CD4-positive, alpha-beta T cell treated with Interleukin-6 at 100 ng/mL for 8 hours (primary cell): ENCODE results near the gene PTPRG.

Source experiments
- DNase-seq: peaks from one replicate; pipeline ENCODE4 v3.0.0-alpha.2; 2020; ENCODE audit warnings: mixed read lengths, low spot score

Gene PTPRG

DNA sequence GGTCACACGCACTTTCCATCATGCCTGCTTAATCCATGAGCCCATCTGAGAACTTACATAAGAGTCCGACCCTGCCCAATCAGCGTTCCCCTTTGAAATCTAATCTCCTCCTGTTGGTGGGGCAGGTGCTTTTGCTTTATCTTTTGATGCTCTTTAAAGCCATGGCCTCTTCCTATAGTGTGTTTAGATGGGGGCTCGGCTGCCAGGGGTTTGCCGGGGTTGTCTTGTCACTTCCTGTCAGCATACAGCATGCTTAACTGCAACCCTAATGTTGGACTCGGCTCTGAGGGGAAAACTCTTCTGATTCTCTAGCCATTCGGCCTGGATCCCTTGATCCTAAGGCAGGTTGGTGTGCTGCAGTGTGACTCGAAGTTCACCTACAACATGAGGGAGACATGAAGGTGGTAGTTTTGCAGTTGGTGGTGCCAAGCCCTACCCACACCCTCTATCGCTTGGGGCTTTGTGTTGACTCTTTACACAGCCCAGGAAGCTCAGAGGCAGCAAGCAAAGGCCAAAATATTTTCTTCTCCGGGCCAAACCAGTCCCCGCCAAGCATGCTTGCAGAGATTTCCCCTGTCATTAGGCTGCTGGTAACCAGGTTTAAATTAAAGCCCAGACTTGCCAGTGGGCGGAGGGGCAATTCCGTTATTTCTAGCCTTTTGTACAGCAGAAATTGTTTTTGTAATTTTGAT is 593.2 kb downstream of the PTPRG start:
- no peak for DNase-seq

- DNase-seq = no peak
Measured at GRCh38 chr3:62159056-62159708, 597.8 kb downstream of the PTPRG start.

DNA sequence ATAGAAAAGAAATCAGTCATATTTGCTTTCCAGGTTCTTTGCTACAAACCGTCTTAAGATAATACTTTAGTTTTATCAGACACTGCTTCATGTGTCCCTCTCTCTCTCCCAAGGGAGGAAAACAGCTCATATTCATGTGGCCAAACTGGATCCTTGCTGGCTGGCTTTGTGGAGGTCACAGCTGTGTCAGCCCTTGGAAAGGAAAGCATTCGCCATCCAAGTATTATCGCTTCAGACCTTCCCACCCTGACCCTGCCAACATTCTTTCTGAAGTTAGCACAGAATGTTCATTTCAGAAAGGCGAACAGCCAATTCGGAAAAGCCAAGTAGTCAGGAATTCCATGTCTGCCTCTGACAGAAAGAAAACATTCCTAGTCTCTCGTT is 598.3 kb downstream of the PTPRG start:
- no peak for DNase-seq

DNA sequence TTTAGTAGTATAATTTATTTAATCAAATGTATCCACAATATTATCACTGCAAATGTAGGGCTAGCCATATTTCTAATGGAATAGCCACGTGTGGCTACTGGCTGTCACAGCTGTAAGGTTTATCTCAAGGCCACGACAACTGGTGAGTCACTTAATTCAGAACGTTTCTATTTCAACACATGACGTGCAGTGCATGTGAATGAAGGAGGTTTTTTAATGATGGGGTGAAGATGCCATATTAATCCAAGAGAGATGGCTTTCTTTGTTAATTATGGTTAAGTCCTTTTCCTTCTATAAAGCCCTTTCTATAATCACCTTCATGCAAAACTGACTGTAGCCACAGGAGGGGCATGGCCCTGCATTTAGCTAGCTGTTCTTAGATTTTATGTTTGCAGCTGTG is 600.0 kb downstream of the PTPRG start:
- no peak for DNase-seq

- DNase-seq = no peak
Measured at GRCh38 chr3:62164196-62164595, 602.8 kb downstream of the PTPRG start.

GRCh38 chr3:62164746-62165145 is 603.4 kb downstream of the PTPRG start:
- no peak for DNase-seq

GRCh38 chr3:62167566-62168262 is 606.3 kb downstream of the PTPRG start:
- DNase-seq = no peak

DNA sequence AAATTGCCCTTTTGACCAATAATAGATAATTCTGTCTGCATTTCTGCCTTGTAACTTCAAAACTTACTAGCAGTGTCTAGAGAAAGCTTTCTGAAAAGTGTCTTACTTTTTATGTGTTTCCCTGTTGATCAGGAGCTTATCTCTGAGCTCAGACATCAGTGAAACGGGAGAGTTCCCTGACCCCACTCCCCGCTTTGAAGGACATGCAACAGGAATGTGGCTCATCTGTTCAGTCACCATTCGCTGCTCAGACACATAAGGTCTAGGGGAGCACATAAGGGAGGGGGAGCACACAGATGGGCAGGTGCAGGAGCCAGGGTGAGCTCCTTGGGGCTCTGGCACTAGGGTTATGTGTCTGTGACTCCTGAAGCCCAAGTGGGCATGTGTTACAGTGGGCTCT is 607.0 kb downstream of the PTPRG start:
- DNase-seq = no peak

GRCh38 chr3:62169906-62170660 is 608.7 kb downstream of the PTPRG start:
- no peak for DNase-seq

DNA sequence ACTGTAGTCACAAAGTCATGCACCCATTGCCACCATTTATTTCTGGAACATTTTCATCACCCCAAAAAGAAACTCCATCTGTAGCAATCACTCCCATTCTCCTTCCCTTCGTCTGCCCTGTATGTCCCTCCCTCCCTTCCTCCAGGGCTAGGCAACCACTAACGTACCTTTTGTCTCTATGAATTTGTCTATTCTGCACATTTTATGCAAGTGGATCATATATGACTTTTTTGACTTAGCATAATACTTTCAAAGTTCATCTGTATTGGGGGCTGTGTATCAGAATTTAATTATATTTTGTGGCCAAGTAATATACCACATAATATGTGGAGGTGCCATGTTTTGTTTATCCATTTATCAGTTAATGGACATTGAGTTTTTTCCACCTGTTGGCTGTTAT is 610.4 kb downstream of the PTPRG start:
- DNase-seq = no peak

DNA sequence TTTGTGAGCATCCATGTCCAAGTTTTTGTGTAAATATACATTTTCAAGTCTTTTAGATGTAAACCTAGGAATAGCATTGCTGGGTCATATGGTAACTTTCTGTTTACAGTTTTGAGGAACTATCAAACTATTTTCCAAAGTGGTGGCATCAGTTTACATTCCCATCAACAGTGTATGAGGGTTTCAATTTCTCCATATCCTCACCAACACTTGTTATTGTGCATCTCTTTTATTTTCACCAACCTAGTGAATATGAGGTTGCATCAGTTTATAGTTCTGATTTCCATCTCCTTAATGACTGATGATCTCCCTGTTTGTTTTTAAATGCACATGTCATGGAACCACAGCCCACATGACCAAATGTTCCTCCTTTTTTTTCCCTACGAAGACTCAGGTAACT is 610.8 kb downstream of the PTPRG start:
- no peak for DNase-seq

DNA sequence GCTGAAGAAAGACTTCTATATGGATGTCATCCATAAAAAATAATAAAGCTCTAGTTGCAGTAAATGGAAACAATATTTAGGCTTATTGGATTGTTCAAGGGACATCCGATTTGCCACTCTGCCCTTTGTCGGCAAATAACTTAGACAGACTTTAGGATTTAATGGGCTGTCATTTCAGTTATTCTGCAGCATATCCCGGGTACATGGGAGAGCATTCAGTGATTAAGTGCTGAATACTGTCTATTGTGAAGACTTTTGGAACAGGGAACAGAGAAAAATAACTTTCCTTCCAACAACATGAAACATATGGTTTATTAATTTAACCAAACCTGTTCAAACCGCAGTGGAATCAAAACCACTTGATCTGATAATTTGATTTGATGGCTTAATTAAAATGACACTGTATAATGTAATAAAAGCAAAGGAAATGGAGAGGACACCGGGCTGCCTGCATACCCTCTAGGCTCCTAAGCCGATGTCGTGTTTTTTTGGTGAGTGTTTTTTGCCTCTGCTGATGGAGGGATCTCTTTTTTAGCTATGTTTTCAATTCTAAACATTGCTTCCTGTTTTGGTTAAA is 612.7 kb downstream of the PTPRG start:
- no peak for DNase-seq

- DNase-seq = no peak
Measured at GRCh38 chr3:62175161-62175560, 613.8 kb downstream of the PTPRG start.

DNA sequence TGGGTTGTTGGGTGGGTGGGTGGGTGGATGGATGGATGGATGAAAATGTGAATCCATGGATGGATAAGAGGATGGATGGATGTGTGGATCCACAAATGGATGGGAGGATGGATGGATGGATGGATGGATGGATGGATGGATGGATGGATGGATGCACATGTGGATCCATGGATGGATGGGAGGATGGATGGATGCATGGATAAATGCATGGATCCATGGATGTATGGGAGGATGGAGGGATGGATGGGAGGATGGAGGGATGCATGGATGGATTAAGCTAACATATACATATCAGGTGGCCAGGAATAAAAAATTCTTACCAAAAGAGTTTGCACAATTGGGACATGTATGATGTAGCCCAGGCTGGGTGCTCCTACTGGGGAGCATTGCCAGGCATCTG is 616.7 kb downstream of the PTPRG start:
- DNase-seq = no peak

DNA sequence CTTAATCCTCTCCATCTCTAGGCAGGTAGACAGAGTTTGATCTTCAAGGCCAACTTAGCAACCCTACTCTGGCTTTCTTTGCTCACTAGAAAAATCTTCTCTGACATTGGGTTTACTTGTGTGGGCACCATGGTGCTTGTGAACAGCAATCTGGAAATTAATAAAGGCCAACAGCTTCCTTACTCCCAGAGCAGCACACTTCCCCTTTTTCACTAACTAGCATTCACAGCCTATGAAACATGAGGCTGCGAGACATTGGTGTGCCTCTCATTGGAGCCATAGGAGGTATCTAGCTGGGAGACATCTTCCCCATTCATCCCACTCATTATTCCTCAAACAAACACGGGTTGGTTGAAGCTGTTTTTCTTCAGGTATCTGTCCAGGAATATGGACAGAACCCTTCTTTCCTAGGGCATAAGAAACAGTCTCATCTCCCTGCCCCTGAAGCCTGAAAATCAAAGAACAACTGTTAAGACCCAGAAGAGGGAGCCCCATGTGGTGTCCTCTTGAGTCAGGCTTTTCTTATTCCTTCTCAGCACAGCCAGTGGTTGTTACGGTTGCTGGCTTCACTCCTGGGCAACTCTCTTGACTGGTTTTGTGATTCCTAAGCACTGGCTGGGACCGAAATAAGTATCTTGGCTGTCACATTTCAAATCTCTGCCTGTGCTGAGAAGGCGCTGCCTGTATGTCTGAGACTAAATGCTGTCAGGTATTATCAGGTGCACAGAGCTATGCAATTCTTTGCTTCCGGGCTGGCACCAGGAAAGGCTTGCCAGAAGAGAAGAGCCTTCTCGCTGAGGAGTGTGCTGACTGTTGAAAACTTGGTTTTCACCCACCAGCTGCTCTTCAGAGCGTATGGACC is 617.6 kb downstream of the PTPRG start:
- no peak for DNase-seq

DNA sequence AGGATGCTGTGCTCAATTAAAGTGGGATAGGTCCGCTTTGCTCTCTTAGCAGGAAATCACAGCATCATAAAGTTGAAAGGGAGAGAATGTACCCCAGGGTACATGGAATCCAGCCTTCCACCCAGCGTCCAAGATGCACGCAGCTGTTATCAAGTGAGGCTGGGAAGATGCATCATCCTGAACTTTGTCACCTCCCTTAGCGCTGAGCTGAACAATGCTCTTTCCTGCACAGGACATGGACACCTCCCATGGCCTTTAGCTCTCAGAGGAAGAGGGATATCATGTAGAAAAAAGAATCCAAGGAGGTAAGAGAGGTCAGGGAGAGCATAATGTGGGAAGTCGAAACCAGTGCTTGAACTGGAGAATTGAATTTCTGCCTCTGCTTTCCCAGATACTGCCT is 619.1 kb downstream of the PTPRG start:
- DNase-seq = no peak

- no peak for DNase-seq
Measured at GRCh38 chr3:62183087-62183486, 621.7 kb downstream of the PTPRG start.

DNA sequence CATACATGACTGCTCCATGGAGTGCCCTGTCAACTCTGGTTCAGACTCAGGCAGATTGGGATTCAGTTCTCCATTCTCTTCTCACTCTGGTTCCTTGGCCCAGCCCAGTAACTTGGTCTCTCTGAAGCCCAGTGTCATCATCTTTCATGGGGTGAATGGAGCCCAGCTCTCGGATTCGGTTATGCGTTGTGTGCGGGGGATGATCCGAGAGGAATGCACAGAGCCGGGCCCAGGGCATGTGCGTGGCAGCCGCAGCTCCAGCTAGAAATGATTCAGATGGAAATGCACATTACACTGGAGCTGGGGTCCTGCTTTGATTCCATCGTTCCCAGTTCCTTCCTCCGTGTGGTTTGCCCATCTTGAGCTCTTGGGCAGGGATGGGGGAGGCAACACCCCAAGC is 622.6 kb downstream of the PTPRG start:
- DNase-seq = no peak

DNA sequence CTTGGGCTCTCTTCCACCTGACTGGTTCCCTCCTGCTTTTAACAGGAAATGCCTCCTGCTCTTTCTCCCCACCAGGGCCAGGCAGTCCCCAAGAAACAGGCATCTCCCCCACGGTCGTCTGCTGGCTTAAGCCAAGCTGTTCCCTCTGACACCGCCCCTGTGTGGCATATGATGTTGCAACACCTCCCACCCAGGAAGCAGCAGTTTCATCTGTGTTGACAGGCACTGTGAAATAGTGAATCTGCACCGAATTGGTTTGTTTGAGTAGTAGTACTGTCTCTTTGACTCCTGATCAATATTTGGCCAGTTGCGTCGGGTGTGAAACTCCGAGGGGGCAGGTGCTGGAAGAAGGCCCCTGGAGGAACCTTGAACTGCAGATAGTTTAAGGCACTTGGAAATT is 623.2 kb downstream of the PTPRG start:
- no peak for DNase-seq

DNA sequence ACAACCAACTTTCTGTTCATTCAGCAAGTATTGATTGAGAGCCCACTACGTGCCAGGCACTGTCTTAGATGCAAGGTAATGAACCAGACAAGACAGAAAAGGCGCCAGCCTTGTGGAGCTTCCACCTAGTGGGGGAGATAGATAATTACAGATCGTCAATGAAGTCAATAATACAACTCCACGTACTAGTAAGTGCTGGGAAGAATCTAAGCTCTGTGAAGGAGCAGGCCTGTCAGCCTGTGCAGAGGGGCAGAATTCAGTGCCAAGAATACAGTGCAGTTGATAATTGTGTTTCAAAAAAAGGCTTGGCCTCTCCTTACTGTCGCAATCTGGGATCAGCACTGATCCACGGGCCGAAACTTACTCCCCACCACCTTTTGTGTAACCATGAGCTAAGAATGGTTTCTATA is 625.7 kb downstream of the PTPRG start:
- no peak for DNase-seq

DNA sequence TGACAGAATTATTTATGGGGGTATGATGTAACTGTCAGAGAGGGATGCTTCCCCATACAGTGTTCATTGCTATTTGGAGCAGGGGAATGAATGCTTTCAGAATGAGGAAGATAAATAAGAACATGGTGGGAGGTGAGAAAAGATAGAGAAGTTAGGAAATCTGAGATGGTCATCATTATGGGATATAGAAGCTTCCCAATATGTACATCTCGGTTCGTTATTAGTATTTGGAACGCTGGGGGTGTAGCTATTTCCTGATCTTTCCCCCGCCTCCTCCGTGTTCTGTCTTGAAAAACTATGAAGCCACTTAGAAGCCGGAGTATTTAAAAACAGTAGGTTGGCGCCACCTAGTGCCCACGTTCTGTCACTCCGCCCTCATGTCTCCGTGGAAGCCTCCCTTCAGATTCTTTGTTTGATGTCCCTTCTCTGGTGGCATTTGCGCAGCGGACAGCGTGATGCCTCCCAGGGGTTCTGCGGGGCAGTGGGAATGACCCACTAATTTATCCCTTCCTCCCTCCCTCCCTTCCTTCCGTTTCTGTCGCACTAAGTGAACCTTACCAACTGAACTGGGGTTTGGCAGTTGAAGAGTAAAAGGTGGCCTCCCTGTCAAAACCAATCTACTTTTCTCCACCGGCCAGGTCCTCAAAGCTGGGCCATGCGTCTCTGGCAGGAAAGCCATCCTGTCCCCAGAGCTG is 627.5 kb downstream of the PTPRG start:
- DNase-seq = peak; percentile 42
